ENCODE measurements around the gene TELO2.

TELO2 gene

DNA sequence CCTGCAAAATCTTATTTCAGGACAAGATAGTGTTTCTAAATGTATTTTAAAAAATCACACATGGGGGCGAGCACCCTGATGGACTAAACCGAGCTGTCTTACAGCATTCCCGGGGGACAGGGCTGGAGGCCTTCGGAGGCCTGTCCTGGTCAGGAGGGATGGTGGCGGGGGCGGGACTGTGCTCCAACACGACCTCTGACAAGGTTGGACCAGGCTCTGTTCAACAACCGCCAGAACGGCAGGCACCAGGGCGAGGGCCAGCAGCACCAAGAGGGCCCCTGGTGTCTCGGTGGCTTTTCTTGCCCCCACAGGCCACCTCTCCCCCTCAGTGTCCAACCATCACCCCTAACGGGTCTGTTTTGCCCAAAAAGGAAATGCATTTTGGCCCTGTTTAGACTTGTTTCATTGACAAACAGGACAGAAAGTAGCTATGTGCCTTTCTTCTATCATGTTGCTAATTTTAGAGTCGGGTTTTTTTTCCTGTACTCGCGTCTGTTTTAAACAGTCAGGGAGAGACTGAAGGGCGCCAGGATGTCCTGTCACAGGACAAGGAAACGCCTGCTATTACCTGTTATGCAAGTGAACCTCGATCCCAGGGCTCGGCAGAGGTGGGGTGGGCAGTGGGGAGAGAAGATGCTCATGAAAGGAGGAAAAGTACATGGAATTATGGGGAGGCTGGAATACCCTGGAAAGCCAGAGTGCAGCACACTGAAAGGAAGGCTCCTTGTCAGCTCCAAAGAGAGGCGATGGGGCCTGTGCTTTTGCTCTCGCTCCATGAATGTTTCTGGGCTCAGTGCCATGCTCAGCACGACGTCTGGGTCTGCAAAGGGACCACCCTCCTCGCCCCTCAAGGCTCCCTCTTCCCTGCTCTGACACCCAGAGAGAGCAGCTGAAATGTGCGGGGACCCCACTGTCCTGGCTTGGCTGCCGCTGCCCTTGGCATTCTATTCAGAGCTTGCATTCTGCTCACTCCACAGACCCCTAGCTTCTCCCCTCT is 52.2 kb downstream of the TELO2 start:
- DNase-seq (ENCODE audit: low read depth), result no peak
- TF ChIP-seq, protein P1, sequence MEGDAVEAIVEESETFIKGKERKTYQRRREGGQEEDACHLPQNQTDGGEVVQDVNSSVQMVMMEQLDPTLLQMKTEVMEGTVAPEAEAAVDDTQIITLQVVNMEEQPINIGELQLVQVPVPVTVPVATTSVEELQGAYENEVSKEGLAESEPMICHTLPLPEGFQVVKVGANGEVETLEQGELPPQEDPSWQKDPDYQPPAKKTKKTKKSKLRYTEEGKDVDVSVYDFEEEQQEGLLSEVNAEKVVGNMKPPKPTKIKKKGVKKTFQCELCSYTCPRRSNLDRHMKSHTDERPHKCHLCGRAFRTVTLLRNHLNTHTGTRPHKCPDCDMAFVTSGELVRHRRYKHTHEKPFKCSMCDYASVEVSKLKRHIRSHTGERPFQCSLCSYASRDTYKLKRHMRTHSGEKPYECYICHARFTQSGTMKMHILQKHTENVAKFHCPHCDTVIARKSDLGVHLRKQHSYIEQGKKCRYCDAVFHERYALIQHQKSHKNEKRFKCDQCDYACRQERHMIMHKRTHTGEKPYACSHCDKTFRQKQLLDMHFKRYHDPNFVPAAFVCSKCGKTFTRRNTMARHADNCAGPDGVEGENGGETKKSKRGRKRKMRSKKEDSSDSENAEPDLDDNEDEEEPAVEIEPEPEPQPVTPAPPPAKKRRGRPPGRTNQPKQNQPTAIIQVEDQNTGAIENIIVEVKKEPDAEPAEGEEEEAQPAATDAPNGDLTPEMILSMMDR (conservative IDR thresholded peaks at IDR 0.05; ENCODE audit: low read length), result no peak
- no peak overlapping the region for H3K4me3 ChIP-seq (ENCODE audit: low read length)

DNA sequence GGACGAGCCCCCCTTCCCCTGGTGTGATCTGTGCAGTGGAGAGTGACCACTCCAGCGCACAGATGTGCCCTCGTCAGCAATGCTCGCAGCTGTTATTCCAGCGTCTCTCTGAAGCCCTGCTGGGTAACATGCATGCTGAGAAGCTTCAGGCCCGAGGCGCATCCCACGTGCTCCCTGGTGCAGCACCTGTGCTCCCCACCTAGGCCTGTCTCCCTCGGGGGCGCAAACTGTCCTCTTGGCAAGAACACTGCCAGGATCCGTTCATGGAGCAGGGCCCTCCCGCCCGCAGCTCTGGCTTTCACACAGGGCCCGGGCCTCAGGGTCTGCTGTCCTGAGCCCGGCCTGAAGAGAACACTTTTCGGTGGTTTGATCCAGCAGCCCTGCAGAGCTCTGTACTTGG is 53.3 kb downstream of the TELO2 start:
- no peak overlapping the region for H3K4me3 ChIP-seq (ENCODE audit: low read length)
- TF ChIP-seq, protein P1 (conservative IDR thresholded peaks at IDR 0.05; ENCODE audit: low read length), result no peak

DNA sequence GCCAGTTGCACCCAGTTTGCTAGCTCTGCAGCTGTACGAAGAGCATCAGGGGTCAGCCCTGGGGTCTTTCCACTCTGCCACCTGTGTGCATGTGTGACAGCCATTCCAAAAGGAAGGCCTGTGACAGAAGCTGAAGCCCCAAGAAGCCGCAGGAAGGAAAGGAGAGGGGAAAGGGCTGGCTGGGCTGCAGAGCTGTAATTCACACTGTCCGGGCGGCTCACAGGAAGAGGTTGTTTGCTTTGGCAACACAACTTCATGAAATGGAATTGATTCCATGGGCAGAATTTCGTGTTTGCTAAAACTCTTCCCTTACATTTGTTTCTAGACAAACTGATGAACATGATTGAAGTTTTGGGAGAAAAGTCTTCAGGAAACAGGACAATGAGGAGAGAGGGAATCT is 55.1 kb downstream of the TELO2 start:
- TF ChIP-seq, protein P1 (conservative IDR thresholded peaks at IDR 0.05; ENCODE audit: low read length), result no peak

More for the DNA sequence above, 53.3 kb downstream of the TELO2 start:
- no peak for DNase-seq (ENCODE audit: low read depth)

DNA sequence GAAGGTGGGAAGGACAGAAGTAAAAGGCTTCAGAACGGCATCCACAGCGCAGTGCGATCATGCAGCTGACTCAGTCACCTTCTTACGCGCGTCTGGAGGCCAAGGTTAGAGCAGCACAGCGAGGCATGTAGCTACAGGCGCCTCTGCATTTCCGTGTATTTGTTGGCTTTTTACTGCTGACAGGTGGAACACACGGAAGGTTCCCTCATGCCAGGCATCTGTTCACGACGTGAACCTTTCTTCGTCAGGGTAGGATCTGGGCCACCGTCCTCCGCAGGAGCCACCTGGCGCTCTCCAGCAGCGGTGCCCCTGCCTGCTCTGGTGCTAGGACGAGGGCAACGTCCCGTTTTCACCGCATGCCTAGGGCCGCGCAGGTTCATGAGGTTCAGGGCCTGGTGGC is 55.6 kb downstream of the TELO2 start:
- no peak overlapping the region for H3K4me3 ChIP-seq (ENCODE audit: low read length)
- TF ChIP-seq, protein P1 (conservative IDR thresholded peaks at IDR 0.05; ENCODE audit: low read length), result no peak
- DNase-seq (ENCODE audit: low read depth), result no peak

More for the DNA sequence above, 55.1 kb downstream of the TELO2 start:
- DNase-seq (ENCODE audit: low read depth), result no peak
- no peak overlapping the region for H3K4me3 ChIP-seq (ENCODE audit: low read length)

DNA sequence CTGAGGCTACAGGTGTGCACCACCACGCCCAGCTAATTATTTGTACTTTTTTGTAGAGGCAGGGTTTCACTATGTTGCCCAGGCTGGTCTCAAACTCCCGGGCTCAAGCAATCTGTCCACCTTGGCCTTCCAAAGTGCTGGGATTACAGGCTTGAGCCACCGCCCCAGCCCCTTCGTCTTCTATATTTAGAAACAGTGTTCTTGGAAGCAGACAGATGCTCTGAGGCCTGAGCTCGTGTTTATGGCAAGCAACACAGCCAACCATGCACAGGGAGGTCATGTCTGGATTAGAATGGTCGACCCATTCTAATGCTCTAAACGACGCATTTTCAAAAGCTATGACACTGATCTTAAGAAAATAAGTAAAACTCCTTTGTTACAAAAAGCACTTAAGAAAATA is 56.9 kb downstream of the TELO2 start:
- H3K4me3 ChIP-seq (ENCODE audit: low read length), result no peak overlapping the region
- TF ChIP-seq, protein P1 (conservative IDR thresholded peaks at IDR 0.05; ENCODE audit: low read length), result no peak
- no peak for DNase-seq (ENCODE audit: low read depth)

DNA sequence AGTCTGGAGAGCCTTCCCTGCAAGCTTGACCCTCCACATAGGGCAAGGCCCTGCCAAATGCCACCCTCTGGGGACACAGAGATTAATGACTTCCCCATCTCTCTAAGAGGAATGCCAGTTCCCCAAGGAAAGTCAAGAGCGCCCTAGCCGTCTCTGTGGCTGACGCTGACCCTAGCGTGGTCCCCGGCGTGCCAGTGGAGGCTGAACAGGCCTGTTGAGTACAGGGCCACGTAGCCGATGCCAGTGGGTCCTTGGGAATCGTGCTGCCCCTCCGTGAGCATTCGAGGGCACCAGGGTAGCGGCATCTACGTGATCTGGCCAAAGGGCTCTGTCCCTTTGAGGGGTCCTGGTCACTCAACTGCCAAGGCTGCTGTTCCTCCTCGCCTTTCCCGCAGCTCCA is 57.5 kb downstream of the TELO2 start:
- TF ChIP-seq, protein P1 (conservative IDR thresholded peaks at IDR 0.05; ENCODE audit: low read length), result no peak
- H3K4me3 ChIP-seq (ENCODE audit: low read length), result no peak overlapping the region
- no peak for DNase-seq (ENCODE audit: low read depth)

DNA sequence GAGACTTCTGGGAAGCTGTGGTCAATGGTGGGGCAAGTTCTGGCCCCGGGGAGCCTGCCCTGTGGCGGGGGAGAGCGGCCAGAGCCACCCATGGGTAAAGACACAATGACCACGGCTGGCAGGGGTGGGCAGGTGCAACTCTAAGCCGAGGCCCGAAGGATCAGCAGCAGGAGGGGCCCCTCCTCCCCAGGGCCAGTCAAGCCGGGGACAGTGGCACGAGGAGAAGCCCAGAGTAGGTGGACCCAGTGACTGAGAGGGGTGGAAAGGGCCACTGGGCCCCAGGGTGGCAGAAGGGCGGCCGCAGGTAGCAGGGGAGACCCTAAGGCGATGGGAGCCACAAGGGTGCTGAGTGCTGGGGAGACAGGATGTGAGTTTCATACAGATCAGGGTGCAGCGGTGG is 58.0 kb downstream of the TELO2 start:
- DNase-seq (ENCODE audit: low read depth), result no peak
- H3K4me3 ChIP-seq (ENCODE audit: low read length), result no peak overlapping the region
- TF ChIP-seq, protein P1 (conservative IDR thresholded peaks at IDR 0.05; ENCODE audit: low read length), result no peak
